Glomerular visceral epithelial cell (primary cell): ENCODE measurements around the gene PTPRG.

Experiments used
- DNase-seq: peaks from one replicate; pipeline ENCODE4 v3.0.0-alpha.2; 2016; ENCODE audit errors: extremely low spot score

Gene PTPRG

DNA sequence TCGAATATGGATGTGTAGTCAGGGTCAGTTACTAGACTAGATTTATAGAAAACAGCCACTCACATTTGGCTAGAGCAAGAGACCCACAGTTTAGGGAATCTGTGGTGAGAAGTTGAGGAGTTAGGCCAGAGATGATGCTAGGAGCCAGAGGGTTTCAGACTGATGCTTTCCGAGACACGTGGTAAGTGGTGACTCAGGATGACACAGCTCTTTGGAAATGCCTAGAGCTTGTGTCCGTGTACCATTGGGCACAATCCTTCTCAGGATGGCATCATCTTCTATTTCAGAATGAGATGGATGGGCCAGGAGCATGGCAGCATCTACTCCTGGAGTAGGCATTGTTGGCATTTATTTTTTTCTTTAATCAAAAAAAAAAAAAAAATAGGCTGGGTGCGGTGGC is 28.5 kb downstream of the PTPRG start:
- DNase-seq, result peak; percentile 59

DNA sequence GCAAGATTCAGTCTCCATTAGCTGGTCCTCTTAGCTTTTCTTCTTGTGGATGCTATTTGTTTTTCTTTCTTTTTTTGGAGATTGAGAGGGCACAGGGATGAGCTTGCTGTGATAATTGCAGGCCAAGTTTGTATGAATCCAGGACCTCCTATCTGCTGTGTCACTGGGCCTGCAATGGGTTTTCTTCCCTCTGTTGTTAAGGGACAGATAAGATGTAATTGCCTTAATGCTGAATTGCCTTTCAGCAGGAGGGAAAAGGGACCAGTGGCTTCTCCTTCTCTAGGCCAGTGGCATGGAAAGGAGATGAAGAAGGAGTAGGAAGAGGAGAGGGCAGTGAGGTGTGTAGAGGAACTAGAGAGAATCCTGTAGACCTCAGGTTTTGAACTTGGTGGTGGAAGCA is 29.9 kb downstream of the PTPRG start:
- no peak for DNase-seq

DNA sequence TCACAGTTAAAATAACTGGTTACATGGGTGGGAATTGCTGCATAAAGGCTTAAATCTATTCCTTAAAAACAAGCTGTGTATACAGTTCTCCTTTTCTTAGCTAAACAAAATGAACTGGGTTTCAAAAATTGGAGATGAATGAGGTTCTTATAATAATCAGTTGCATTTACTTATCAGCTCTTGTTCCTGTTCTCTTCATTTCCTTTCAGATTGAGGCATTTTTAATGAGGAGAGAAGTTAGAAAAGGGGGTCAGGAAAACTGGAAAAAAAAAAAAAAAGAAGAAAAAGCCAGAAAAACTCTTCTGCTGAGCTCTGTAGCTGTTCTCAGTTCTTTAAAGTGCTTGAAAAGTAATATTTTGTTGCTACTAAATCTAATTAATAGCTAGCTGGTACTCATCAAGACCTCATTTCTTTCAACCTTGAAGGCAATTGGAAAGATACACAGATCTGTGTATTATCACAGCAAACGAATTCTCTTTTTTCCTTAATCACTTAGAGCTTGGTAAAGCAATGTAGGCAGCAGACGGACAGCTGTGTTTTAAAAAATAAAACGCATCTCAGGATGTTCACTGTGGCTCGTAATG is 32.2 kb downstream of the PTPRG start:
- DNase-seq, result no peak

DNA sequence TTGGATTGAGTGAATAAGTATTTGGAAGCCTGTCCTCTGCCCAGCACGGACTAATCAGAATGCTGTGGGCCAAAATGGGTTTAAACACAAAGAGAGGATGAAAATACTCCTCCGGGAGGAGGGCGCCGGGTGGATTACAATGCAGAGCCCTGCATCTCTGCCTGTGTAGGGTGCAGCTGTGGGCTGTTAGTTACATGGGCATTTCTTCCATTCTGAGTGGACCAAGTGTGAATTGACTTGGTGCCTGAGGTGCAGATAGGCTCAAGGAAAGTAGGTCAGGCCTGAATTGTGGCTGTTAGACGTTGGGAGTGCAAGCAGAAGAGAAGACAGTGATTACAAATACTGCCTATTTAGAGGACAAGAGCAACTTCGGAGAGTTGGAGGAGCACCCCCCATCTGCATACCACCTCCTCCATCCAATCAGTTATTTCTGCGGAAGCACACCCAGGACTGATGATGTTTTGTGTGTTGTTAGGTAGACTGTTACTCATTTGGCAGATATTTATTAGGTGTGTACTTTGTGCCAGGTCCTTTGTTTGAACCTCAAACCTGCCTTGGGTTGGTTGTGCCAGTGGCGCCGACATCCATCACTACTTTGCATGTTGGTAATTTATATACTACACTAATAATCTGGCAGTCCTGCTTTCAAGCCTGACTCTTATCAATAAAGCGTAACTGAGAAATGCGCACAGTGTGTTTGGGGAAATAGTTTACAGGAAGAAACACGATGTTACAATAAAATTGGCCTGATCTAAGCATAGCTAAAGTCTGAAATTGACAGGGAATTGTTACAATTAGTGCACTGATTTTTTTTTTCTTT is 33.0 kb downstream of the PTPRG start:
- DNase-seq, result no peak

DNA sequence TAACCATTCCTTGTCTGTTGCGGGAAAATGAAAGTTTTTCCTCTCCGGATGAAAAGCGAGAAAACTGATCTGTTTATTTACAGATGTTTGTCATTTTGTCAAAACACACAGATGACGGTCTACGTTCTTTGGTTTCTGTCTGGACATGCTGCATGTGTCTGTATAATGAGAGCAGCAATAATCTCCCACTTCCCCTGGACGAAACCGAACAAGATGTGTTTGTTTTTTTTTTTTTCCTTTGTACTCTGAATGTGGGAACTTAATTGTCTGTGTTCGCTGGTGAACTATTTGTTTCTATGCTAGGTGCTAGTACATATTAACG is 33.6 kb downstream of the PTPRG start:
- no peak for DNase-seq

DNA sequence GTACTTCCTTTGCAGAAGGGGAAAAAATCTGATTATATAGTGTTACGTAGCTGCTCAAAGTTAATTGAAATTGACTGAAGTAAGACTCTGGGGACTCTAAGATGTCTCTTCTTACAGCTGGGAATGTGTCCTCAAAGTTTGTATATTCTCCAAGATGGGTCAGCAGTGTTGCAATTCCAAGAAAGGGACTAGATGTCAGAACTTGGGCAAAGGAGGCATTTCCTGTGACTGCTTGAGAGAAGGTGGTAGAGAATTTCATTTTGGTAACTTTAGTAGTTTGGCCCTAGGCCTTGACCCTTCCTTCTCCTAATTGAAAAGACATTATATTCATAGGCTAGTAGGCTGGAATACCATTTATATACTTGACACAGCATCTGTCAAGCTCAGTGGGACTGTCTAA is 33.9 kb downstream of the PTPRG start:
- DNase-seq, result no peak

DNA sequence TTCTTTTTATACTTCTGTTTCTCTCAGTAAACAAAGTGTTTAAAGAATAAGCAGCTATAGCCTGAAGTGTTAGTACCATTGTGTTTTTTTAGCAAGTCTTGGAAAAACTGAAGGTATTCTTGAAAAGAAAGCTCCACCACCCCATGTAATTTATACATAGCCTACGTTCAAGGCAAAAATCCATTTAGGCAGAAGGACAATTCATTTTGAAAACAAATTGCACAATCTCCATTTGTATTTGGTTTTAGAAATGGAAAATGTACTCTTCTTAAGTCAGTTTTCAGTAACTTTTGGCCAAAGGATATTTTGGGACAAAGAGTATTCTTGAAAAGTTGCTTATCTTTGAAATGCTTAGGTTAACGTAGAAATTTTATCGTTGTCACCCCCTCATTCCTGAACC is 34.5 kb downstream of the PTPRG start:
- DNase-seq, result no peak

DNA sequence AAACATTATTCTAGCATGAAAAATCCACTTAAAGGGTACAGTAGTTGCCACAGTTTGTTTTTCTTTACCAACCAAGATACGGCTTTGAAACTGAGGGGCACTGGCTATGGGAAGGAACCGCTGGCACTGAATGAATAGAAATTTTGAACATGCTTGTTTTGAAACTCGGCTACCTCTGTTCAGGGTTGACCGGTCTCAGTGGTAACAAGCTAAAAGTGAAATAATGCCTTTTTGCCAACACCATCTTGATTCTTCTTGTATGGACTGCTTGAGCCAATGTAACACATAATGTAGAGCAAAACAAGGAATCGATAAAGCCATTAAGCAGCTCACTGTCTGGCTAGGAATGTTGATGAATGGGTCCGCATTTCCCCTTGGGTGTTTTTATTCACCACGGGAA is 36.5 kb downstream of the PTPRG start:
- DNase-seq, result no peak

DNA sequence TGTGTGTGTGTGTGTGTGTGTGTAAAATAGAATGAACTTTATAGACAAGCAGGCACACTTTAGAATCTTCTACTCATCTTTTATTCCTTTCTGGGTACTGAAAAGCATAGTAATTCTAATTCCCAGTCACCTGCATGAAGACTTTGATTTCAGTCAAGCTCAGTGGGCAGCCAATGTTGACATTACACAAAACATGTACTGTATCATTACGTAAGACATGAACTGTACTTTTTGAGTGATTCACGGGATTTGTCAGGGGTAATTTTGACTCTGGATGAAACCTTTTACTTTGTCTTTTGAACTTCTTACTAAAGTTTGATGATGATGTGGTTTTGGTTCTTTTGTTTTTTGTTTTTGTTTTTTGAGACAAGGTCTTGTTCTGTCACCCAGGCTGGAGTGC is 38.8 kb downstream of the PTPRG start:
- DNase-seq, result no peak

DNA sequence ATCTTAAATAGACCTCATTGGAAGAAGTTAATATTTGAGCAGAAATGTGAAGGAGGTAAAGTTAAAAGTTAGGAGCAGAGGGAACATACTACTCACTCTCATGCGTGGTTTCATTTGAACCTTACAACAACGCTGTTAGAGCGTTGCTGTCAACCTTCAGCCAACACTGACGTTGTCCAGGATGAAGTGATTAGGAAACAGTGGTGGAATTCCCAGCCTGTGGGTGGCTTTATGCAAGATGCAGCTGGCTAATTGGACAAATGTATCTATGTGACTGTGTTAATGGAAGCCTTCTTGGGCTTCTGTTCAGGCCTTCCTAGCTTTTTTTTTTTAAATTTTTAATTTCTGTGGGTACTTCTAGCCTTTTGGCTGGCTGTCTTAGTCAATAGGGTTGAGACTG is 40.5 kb downstream of the PTPRG start:
- DNase-seq, result no peak

DNA sequence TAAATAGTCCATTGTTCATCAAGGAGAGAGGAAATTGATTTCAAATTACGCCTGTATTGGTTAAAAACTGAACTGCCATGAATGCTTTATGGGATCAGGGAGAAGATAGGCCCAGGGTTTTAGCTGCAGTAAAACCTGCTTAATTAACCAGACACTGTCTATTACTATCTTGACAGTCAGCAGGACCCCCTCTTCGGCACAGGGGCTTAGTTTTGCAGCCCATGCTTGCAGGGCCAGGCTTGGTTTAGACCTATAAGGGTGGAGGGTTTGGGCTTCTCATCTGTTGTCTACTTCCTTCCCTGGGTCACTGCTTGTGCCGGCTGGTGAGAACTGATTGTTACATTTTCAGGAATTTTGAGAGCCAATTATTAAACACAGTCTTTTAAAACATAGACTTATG is 41.1 kb downstream of the PTPRG start:
- DNase-seq, result no peak

DNA sequence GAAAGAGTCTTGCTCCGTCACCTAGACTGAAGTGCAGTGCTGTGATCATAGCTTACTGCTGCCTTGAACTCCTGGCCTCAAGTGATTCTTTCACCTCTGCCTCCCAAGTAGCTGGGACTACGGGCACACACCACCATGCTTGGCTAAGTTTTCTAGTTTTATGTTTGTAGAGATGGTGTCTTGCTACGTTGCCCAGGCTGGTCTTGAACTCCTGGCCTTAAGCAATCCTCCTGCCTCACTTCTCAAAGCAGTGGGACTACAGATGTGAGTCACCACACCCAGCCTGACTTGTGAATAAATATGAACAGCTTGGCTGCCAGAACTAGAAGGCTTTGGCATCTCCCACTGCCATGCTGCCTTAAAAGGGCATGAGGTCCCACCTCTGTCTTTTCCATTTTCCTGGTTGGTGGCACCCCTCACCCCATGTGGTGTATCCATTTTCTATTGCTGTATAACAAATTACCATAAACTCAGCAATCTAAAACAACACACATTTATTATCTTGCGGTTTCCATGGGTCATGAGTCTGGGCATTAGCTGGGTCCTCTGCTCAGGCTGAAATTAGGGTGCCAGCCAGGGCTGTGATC is 44.3 kb downstream of the PTPRG start:
- no peak for DNase-seq

DNA sequence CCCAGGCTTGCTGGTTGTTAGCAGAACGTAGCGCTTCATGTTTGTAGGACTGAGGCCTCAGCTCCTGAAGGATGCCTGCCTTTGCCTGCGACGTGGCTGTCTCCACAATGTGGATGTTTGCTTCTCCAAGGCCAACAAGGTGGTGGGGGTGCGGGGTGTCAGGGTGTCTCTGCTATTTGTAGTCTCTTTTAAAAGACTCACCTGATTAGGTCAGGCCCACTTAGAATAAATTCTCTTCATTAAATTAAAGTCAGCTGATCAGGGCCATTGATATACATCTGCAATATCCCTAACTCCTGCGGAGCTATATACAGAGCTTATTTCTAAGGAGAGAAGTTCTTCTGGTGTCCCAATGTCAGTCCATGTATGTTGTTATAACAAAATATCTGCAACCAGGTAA is 44.8 kb downstream of the PTPRG start:
- no peak for DNase-seq

DNA sequence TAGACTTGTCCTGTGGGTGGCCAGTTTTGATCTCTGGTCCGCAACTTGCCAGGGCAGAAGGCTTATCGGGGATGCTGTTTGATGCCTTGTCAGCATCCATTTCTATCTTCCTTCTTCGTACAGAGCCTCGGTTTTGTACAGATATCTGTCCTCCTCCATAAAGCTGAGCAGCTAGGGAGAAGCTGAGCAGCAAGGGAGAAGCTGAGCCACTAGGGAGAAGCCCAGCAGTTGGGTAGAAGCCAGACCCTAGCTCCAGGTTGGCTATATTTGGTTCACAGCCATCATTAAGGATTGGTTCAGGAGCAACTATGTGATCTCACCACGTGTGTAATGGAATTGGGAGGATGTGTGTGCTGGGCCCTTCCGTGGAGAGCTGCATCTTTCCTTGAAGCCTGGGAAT is 46.7 kb downstream of the PTPRG start:
- no peak for DNase-seq

DNA sequence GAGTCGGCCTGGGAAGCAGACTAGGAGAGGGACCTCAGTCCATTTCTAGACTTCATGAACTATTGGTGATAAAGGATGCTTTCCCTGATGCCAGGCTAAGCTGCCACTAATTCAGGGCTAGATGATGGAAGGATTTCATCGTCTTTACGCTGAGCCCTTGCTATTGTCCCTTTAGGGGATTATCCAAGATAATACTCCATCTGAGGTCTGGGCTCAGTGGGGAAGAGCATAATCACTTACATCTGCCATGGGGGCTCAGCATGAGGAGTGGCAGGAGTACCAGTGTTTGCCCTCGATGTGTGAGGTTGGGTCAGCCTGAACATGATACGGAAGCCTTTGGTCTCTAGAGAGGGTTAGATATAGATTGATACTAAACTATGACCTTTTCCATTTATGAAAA is 47.3 kb downstream of the PTPRG start:
- DNase-seq, result no peak

DNA sequence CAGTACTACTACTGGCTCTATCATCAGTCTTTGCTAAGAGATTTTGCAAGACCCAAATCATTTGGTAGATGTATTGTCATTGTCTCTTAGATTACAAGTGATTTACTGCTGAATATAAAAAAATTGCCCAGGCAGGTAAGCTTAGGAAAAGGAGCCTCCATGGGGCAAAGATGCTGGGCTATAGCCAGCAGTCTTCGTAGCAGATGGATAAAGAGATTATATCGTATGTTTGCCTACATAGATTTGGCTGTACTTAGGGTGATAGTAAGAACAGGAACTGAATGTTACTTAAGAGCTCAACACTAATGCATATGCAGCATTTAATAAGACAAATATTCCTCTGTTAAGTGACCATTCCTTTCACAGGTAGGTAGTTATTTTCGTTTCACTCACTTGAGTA is 48.9 kb downstream of the PTPRG start:
- no peak for DNase-seq

DNA sequence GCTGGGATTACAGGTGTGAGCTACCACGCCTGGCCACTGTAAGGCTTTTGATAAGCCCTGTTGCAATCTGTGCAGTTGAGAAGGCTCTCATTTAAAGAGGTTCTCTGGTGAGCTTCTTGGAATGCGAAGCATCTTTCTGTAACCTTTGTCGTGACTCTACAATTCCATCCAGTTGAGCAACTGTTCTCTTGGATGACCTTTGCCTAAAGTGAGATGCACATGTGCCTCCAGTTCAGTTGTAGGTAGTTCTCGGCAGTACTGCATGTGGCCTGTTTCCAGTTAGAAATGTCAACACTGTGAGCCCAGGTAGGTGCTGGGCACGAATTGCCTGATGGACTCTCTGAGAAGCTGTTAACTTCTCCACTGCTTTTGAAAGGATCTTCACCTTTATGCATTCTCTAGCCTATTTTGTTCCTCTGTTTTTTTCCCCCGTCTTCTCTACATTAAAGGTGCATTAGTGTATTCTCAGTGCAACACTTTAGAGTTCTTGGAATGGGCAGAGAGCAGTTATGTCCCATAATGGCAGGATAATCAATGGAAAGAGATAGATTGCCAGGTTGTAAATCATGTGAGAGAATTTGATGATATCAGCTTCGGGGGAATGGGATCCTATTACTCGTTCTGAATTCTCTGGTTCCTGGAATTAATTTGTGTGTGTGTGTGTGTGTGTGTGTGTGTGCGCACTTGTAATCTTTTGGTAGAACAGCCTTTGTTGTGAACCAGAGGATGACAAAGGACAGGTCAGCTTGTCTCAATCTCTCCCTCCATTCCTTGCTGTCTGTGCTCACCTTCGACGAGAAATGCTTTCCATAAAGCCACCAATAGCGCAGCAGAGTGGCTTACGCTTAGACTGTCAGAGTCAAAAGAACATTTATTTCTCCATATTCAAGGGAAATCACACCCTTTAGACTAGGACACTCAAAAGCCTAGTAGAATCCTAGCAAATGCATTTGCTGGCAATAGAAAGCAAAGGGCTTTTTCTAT is 51.1 kb downstream of the PTPRG start:
- DNase-seq, result no peak

DNA sequence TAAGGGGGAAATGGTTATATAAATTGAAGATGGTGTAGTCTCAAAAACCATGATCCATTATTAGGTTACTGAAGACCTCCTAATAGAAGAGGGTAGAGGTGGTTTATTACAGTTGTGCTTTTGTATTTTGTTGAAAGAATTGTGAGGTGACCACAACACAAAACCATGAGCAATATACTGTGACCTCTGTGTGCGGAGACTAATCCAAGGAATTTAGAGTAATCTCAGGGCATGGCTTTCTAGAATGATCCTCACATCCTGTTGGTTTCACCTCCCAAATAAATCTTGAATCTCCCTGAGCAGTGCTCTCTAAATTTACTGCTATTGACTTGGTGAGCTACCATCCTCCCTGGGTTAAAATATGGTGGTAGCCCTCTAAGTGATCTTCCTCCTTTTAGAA is 52.3 kb downstream of the PTPRG start:
- DNase-seq, result no peak

DNA sequence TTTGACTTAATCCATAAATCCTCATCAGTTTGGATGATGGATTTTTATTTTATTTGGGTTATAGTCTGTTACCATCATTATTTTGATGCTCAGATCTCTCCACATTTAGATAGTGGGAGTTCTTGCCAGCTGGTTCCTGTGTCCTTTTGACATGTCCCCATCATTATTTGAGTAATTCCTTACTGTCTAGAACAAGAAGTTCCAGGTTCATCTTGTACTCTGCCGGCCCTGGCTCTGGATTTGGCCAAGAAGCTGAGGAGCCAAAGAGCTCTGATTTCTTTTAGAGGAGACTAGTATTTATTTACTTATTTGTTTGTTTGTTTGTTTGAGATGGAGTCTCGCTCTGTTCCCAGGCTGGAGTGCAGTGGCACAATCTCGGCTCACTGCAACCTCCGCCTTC is 54.3 kb downstream of the PTPRG start:
- no peak for DNase-seq

DNA sequence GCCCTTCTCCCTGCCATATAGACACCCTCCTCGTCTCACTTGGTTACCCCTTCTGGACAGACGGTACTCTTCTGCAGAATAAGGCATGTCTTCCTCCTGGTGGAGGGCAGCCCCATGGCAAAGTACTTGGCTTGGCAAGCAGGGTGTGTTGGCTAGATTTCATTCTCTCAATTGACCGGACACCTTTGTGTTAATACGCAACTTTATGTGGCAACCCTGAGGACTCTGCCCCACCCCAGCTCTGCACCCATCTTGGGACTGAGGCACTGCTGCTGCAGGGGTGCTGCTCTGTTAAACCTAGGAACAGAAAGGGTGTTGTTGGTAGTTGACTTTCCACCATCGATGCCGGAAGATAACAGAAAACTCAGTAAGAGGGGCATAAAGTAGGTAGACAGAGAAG is 55.2 kb downstream of the PTPRG start:
- DNase-seq, result no peak

DNA sequence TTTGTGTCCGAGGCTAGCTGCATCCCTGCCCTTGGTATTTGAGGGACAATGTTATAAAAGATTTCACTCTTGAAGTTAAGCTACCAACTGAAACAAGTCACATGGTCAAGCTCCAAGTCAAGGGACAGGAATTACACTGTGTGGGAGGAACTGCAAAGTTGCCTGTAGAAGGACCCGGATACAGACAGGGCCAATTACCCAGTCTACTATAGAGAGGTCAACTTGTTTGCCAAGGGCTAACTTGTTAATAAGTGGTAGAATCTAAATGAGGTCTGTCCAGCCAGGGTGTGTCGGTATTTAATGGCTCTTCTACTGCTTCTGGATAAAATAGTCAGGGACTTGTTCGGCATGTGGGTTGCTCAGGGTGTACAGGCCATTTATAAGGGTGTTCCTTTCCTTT is 55.7 kb downstream of the PTPRG start:
- DNase-seq, result no peak

DNA sequence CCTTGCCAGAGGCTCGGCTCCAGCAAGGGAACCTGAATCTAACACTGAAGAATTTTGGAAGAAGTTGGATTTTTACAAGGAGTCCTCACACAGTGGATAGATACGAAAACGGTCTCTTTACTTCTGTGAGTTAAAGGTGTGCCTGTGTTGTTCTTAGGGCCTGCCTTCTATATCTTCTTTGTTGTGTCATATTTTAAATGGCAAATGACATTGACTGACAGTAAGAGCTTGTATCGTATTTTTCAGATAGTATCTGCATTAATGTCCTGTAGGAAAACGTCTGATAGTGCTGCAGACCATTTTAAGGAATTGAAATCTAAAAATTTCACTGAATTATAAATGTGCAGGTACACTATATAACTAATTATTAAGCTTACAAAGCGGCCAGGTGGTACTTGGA is 56.3 kb downstream of the PTPRG start:
- DNase-seq, result no peak
